NCI-H1694 treated with DMSO at 0.1 percent for 48 hours (cell line): ENCODE data around the gene MAN1A1.
"Not testable (repeated sequence)": the region's sequence is repeated elsewhere in the genome, so short reads cannot be mapped to it uniquely, and the experiment has no call there.

Source experiments
- DNase-seq: peaks from one replicate; lab custom pipeline; 2025; lab: John Stamatoyannopoulos, UW

MAN1A1 gene

DNA sequence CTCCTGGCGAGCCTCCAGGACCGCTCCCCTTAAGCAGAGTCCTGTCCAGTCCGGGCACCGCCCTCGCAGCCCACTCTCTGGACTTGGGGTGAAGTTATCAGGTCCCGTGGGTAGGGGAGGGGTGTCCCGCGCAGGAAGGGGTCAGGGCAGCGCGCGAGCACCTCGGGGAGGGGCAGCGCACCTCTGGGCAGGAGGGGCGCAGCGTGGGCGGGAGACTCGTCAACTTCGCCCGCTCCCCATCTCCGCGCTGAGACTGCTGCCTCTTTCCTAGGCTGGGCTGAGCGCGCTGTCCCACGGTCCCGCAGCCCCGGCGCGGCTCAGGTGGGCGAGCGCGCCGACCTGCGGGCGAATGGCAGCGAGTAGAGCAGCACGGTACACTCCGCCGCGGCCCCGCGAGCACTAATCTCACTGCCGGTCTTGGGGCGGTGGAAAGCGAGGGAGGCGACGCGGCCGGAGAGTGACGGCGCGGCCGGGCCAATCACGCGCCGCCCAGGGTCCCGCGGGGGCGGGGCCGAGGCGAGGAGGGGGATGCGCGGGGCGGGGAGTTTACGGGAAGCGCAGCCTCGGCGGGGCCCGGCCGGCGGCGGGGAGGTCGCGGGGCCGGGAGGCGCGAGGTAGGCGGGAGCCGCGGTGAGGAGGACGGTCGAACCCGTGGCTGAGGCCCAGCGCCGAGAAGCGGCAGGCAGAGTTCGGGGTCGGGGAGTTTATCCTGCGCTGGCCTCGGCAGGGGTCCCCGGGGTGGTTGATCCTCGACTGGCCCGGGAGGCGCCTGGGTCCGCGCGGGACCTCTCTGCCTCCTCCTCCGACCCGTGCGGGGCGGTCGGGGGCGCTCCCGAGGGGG, at the start of gene MAN1A1:
Gene MAN1A1 (minus strand): TSS at position 401 of the 841 bp plus-strand sequence. CDS start 696 bp downstream, outside the sequence.
- DNase-seq: peak; percentile 49

DNA sequence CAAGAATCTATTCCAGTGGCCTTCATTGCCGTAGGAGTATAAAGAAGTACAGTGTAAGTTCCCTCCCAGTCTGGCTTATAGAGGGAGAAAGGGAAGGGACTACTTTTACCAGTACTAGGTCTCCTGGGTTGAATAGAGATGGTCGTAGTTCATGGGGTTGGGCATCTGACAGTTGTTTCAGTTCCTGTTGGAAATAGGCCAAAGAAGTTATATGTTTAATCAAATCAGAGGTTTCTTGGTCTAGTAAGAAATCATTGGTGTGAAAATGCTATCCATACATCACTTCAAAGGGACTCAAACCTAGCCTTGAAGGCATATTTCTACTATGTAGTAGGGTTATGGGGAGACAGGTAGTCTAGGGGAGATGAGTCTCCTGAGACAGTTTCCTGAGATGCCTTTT, 45.6 kb upstream of the MAN1A1 start:
- no peak for DNase-seq

DNA sequence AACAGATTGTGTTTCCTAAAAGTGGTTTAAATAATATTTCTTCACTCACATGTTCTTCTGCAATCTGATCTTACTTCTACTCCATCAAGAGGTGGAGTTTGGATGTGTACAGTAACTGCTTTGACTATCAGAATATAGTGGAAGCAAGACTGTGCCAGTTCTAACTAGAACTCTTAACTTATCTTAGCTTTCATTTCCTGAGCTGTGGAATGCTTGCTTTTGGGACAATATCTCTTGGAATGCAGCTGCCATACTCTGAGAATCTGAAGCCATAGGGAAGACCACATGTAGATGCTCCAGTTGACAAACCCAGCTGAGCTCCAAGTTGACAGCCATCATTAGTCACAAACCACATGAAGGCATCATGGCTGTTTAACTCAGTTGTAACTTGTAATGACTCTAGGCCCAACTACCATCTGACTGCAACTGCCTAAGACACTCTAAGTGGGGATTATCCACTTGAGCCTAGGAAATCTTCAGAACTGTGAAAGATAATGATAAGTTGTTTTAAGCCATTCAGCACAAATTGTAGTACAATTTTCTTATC, 40.8 kb upstream of the MAN1A1 start:
- no peak for DNase-seq

DNA sequence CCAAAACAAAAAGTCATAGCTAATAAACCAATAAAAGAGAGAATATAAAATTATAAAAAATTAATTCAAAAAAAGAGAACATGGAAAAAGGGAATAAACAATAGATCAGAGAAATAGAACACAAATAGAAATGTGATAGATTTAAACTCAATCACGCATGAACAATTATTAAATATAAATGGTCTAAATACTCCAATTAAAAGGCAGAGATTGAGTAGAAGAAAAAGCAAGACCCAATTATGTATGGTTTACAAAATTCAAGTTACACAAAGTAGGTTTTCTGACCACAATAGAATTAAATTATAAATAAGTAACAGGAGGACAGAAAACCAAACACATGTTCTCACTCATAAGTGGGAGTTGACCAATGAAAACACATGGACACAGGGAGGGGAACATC, 36.4 kb upstream of the MAN1A1 start:
- DNase-seq: no peak

DNA sequence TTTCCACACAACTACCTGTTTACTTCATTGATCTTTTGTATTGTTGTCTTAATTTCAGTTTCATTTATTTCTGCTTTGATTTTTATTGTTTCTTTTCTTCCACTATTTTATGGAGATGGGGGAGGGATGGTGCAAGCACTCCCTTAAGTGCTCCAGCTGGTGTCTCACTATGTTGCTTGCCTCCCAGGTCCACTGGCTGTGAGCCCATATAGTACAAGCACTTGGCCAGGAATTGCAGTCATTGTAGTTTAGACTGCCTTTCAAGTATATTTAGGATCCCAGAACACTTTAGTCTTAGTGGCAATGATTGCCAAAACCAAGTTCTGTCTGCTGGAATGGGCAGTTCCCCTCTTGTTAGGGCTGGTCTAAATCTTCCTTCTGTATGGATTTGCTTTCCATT, 34.9 kb upstream of the MAN1A1 start:
- no peak for DNase-seq

DNA sequence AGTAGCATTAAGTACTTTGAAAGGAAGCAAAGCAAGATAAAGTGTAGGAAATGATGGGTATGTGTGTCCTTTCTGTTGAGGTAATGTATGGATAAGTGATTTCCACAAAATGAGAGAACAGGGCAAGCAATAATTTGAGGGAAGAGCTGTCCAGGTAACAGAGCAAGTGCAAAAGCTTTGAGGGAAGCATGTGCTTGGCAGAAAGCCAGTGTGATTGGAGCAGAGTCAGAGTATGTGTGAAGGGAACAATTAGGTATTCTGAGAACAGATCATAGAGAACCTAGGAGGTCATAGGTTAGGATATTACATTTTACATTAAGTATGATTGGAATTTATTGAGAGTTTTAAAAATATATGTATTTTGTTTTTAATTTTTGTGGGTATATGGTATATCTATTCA, 30.2 kb upstream of the MAN1A1 start:
- DNase-seq: no peak

DNA sequence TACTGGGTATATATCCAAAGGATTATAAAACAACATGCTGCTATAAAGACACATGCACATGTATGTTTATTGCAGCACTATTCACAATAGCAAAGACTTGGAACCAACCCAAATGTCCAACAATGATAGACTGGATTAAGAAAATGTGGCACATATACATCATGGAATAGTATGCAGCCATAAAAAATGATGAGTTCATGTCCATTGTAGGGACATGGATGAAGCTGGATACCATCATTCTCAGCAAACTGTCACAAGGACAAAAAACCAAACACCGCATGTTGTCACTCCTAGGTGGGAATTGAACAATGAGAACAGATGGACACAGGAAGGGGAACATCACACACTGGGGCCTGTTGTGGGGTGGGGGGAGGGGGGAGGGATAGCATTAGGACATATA, 27.5 kb upstream of the MAN1A1 start:
- DNase-seq: not testable (repeated sequence)

DNA sequence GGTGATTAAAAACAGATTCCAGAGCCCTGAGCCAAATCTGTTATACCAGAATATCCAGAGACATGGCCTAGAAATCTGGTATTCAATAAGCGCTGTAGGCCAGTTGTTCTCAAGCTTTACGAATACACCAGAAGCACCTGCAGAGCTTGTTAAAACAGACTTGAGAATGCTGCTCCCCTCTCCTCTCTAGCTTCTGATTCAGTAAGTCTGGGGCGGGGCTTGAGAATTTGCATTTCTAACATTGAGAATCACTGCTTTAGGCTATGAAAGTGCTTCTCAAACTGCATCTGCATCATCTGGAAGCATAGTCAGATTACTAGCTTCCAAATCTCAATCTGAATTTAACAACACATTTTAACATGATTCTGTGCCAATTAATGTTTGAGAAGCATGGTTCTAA, 20.5 kb upstream of the MAN1A1 start:
- no peak for DNase-seq

DNA sequence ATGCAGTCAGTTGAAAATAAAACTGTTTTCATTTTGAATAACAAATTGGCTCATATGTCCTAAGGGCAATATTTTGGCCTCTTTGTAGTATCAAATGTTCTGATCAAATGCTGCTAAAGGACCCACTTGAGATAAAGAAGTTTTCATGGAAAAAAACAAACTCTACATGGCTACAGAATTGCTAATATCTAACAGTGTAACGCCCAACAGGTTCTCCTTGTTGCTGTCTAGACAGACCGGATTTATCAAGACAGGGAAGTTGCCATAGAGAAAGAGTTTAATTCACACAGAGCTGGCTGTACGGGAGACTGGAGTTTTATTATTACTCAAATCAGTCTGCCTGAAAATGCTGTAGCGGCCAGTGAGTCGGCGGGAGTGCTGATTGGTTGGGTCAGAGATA, 19.4 kb upstream of the MAN1A1 start:
- no peak for DNase-seq

DNA sequence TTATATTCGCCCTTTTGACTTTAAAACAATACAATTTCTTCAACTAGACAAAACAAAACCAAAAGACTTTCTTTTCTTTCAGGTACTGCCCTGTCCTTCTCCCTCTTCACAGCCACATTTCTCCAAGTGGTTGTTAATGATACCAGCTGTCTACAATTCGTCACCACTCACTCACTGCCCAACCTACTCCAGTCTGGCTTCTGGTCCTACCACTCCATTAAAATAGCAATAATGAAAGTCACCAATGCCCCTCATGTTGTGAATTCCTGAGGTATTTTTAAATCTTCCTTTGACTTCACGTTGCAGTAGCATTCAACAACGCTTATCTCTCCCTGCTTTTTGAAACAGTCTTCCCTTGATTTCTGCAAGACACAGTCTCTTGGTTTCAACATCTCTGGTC, 11.6 kb upstream of the MAN1A1 start:
- DNase-seq: no peak

DNA sequence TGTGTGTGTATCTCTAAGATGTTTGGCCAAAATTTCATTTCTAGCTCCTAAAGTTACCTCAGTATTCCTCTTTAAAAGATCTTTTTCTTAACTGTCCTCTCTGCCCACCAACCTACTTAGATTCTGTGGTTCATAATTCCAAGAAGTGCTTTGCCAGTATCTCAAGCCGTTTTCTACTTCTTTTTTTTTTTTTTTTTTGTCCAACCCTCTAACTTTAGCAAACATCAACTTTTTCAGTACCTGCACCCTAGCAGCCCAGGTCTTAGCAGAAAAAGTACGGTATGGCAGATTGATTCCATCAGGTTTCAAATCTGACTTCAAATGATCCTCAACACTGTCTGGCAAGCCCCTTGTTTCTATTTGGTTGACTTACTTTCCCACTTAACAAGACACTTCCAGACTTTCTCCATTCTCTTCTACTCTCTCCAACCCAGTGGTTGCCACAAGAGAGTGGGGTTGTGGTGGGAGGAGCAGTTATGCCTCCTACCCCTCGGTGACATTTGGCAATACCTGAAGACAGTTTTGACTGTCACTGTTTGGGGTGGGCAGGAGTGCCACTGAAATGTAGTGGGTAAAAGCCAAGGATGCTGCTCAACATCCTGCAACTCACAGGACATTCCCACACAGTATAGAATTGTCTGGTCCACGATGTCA, 10.8 kb upstream of the MAN1A1 start:
- no peak for DNase-seq

DNA sequence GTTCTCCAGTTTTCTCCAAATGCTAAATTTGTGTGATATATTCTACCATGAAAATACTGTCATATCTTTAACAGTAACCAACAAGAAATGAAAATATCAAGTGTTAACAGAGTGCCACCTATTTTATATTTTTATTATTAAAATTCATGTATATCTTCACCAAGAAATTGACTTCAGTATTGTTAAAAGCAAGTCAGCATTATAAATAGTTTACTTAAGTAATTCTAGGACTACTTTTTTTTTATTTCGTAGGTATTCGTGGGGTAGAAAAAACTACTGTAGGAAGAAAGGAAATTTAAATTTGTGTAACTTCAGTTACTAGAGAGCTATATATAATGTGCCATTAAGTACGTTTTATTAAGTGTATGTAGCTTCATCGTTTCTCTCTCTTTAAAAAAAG, 6.3 kb upstream of the MAN1A1 start:
- DNase-seq: no peak

DNA sequence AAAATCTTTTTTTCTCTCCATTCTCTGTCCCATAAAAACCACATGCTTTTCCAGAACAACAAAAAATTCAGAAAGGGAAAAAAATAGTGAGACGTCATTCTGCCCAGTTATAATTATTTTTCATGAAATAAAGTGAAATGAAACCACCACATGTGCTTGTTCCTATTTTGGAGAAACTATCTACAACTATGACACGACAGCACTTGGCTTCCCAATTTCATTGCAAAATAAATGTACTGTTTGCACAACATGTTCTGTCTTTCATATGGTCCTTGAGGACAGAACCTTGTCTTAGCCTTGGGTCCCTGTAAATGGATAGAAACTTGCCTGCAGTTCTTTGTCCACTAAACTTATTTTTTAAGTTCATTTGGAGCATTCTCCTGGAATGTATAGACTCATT, 5.6 kb upstream of the MAN1A1 start:
- no peak for DNase-seq

DNA sequence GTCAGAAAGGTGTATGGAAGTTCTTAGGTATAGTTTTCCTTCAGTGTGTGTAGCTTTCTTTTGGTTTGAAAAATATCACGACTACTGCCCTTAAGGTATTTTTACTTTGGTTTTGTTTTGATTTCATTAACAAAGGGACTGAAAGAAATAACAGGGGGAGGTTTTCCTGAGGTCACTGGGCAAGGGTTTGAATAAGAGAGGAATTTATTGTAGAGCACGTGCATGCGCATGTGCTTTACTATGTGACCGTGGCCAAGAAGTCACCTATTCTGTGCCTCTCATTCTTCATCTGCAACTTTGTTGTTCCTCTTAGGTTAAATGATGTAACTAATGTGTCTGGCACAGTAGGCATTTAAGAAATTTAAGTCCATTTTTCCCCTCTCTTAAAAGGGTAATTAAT, 4.1 kb upstream of the MAN1A1 start:
- DNase-seq: no peak

DNA sequence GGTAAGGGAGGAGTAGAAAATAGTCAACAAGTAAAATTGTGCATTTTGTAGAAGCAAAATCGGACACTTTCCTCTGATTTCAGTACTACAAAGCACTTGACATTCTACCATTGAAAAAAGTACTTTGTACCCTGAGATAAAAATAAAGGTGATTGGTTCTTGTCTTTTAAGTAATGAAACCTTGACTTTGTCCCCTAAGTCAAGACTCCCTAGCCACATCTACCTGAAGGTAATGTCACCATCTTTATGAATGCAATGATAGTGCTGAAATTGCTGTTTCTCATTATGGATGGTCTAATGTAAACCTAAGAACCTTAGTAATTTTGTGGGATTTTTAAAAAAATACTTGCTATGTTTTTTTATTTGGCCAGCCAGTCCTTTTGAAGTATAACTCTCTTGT, 2.4 kb upstream of the MAN1A1 start:
- DNase-seq: no peak

DNA sequence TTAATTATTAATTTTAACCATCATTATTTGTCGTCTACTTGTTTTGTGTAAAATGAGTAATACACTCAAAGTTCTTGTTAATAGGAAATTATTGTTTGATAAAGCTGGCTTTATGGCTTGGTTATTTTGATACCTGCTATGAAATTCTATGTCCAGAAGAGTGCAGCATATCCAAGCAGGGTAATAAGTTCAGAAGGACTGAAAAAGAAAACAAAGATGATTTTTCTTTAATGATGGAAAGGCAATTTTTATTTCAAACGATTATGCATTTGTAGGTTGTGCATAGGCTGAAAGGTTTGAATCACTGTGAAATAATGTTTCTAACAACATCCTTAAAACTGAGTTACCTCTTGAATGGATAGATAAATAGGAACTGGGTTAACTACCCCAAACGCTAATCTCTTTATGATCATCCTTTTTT, 1.4 kb upstream of the MAN1A1 start:
- peak; percentile 12 for DNase-seq

DNA sequence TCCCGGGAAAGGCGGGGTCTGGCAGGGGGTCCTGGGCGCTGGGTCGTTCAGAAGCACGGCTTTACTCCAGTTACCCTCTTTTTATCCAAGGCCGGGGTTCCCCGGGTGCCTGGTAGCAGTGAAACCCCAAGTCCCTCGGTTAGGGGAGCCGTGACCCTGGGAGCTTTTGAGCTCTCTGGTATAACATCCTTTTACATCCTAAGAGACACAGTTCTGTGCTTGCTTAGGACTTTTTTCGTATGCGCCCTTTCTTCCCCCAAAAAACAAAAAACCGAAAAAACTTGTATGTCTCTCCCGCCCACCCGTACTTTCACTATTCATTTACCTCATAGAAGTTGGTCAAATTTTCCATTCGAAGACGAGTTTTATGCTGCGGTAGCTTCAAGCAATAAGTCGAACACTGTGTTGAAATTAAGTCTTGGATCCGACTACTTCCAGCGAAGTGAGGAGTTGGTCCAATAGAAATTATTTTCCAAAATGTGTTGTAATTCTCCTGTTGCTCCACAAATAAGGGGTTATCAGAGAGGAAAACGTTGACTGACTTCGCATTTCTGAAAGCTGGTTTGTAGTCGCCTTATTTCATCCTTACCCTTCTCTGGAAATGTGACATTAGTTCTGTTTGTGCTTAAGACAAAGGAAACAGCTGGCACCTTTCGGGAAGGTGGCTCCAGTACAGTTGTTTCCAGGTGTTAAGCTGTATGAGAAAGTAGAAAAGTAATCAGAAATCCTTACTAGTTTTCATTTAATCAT, 816 bp upstream of the MAN1A1 start:
- DNase-seq: no peak

DNA sequence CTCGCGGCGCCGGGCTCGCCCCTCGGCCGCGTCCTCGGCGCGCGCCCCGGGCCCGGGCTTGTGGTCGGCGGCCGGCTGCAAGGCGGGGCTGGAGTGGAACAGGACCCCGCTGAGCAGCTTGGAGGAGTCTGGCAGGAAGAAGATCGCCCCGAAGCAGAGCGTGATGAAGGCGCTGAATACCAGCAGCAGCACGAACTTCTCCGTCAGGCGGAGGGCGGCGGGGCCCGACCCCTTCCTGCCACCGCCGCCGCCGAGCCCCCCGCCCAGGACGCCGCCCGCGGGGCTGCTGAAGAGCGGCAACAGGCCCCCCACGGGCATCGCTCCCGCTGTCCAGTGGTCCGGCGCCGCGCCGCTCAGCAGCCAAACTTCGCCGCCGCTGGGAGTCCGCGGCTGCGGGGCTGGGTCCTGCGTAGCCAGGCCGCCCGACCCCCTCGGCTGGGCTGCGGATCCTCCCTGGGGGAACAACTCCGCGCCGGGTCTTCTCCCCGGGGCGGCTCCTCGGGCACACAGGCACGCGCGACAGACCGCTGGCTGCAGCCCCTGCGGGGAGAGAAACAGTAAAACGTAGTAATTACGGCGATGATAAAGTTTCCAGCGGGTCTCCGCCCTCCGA, 707 bp downstream of the MAN1A1 start:
- no peak for DNase-seq

DNA sequence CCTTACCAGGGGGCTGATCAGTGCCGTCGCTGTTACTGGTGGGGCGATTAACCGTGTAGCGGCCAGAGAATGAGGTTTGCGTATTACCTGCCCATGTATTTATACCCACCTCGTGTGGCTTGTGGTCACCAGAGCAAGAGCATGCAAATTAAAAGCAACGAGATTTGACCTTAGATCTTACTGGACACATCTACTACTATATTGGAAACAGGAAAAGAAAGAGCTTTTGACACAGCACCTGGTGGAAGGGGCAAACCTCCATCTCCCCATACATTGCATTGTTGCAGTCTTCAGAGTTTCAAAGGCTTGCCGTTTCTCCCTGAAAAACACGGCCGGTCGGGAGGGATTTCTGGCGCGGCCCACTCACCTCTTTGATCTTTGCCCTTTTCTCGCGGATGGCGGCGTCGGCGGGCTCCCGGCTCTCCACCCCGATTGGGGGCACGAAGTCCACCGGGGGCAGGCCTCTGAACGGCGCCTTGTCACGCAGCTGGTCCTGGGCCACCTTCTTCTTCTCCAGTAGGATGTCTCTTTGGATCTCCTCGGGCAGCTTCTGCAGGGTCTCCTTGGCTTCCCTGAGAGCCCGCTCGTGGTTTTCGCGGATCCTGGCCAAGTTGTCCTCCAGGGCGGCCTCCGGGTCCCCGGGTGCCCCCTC, 1.3 kb downstream of the MAN1A1 start:
- no peak for DNase-seq

DNA sequence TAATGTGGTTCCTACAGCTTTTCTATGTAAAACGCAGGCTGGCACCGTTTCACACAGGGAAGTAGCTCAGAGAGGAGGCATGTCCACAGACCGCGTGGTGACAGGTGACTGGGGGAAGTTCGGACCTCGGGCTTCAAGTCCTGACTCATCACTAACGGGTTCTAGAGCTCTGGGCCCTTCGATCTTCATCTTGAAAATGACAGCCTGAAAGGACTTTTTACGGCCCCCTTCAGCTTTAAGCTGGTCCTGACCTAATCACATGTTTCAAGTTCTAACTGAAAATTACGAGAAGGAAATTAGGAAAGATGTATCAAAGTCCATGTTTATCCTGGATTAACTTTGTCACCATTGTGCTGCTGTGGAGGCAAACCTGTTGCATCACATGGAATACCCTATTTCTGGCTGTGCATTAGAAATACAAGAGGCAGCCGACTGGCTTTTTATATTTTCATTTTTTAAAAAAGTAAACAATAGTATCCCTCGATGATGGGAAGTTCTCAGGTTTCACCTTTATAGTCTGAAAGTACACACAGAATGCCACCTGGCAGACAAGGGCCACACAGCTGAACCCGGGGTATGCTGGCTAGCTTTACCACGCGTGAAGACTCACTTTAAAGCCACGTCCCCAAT, 2.0 kb downstream of the MAN1A1 start:
- no peak for DNase-seq

DNA sequence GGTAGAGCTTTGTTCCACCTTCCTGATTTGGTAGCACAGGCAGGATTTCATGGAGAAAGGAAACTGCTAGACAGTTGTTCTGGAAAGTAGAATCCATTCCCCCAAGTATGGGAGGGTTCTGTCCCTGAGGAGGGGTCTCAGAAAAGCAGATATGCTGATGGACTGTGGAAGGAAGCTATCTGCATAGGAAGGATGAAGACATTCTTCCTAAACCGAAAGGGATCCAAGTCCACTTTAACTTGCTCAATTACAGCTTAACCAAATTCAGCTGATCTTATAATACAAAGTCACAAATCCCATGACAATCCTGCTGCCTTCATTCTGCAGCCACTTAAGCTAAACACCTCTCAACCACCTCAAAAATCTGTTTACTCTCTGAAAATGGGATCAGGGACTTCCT, 2.6 kb downstream of the MAN1A1 start:
- no peak for DNase-seq
